Endothelial cell of umbilical vein (primary cell): ENCODE results near the gene CHD6. TPM values are rescaled to one million over a fixed set of nuclear protein-coding genes. Genes with fewer than 3 reads are reported as not detected.

ENCODE experiments used
- BruUV-seq: library from RNA; stranded (reverse); fragments of 400-500 nt; replicated peaks from 2 replicates; lab custom pipeline; 2021; lab: Mats Ljungman, UMichigan
- CTCF ChIA-PET: fragments of 300-600, 350-600 bp; sonication (Branson Sonifier 250); formaldehyde crosslinking; loops from one replicate; lab custom pipeline; 2021; ENCODE audit warnings: antibody characterized with exemption, inconsistent platforms; lab: Charles Lee
- POLR2A ChIA-PET: fragments of 300-600, 350-600 bp; sonication (Branson Sonifier 250); formaldehyde crosslinking; loops from one replicate; lab custom pipeline; 2021; ENCODE audit warnings: antibody characterized with exemption, inconsistent platforms; lab: Charles Lee
- DNase-seq: peaks from one replicate; pipeline ENCODE4 v3.0.0-alpha.2; 2011; ENCODE audit warnings: low read depth, low spot score
- FAIRE-seq: peaks from 2 replicates; lab custom pipeline; 2011; peaks lifted over from hg19 to GRCh38; lab: Jason Lieb, UNC
- H2AFZ ChIP-seq: 2 replicates; pipeline ENCODE4 v1.6.0; 2012; ENCODE audit warnings: low read depth, low read length, control low read depth, inconsistent platforms
- H3K27ac ChIP-seq: 2 replicates; pipeline ENCODE4 v1.5.1; 2011; ENCODE audit warnings: low read depth, mild to moderate bottlenecking, control low read depth, low read length, moderate library complexity; ENCODE audit not compliant: insufficient read depth
- H3K27me3 ChIP-seq, 2 experiments: 2 replicates each; pipeline versions ENCODE4 v1.6.0 to v1.6.1; 2011; ENCODE audit warnings: low read length in 2 of 2, mixed read lengths in 1 of 2; ENCODE audit not compliant: control insufficient read depth in 2 of 2, insufficient read depth in 2 of 2
- H3K36me3 ChIP-seq, 2 experiments: 2 replicates in 1 of 2; 3 replicates in 1 of 2; pipeline ENCODE4 v1.5.1; 2011; ENCODE audit warnings: low read length in 2 of 2, mild to moderate bottlenecking in 1 of 2, moderate library complexity in 1 of 2; ENCODE audit not compliant: control insufficient read depth in 2 of 2, insufficient read depth in 2 of 2; ENCODE audit errors: extremely low read depth in 1 of 2
- H3K4me1 ChIP-seq: 3 replicates; pipeline ENCODE4 v1.5.1; 2011; ENCODE audit warnings: mild to moderate bottlenecking, low read length; ENCODE audit not compliant: control insufficient read depth, insufficient read depth; ENCODE audit errors: extremely low read depth
- H3K4me2 ChIP-seq: 2 replicates; pipeline ENCODE4 v1.6.1; 2011; ENCODE audit warnings: low read length, control low read depth, mixed read lengths; ENCODE audit not compliant: insufficient read depth
- H3K4me3 ChIP-seq, 3 experiments: fragments of 200-600 bp in 1 of 3; sonication (generic), shearing (Covaris generic) in 1 of 3; replicated peaks in 1 of 3; 2 replicates each; pipeline ENCODE4 v1.5.1; 2011 to 2016; ENCODE audit warnings: control low read depth in 3 of 3, low read length in 3 of 3, mild to moderate bottlenecking in 2 of 3, inconsistent platforms in 1 of 3, low read depth in 1 of 3, moderate library complexity in 1 of 3; ENCODE audit not compliant: insufficient read depth in 1 of 3
- H3K79me2 ChIP-seq: 2 replicates; pipeline ENCODE4 v1.6.0; 2012; ENCODE audit warnings: low read length, inconsistent platforms; ENCODE audit not compliant: control insufficient read depth, insufficient read depth
- H3K9ac ChIP-seq: replicated peaks from 2 replicates; pipeline ENCODE3; 2011; ENCODE audit warnings: low read length, control low read depth; ENCODE audit not compliant: insufficient read depth; ENCODE audit errors: extremely low read depth
- H3K9me1 ChIP-seq: replicated peaks from 3 replicates; pipeline ENCODE4 v1.6.0; 2011; ENCODE audit warnings: mild to moderate bottlenecking, low read length; ENCODE audit not compliant: control insufficient read depth, insufficient read depth; ENCODE audit errors: extremely low read depth
- H3K9me3 ChIP-seq: replicated peaks from 2 replicates; pipeline ENCODE4 v1.5.1; 2012; ENCODE audit warnings: low read length, inconsistent platforms; ENCODE audit not compliant: control insufficient read depth, insufficient read depth
- H4K20me1 ChIP-seq: replicated peaks from 2 replicates; pipeline ENCODE3; 2011; ENCODE audit warnings: mild to moderate bottlenecking, low read length; ENCODE audit not compliant: control insufficient read depth, insufficient read depth; ENCODE audit errors: extremely low read depth
- CTCF ChIP-seq, 2 donors: IDR thresholded peaks; 1 replicate in 1 of 2; 2 replicates in 1 of 2; pipeline ENCODE4 v1.5.1; 2011; ENCODE audit warnings: low read length in 2 of 2, mild to moderate bottlenecking in 2 of 2, moderate library complexity in 2 of 2, control low read depth in 1 of 2, inconsistent platforms in 1 of 2, low read depth in 1 of 2; ENCODE audit not compliant: insufficient read depth in 1 of 2; ENCODE audit errors: extremely low read depth in 1 of 2
- EZH2 ChIP-seq: IDR thresholded peaks from 2 replicates; pipeline ENCODE4 v1.6.1; 2012; ENCODE audit warnings: borderline replicate concordance, low read depth, mild to moderate bottlenecking, moderate library complexity, low read length, inconsistent platforms; ENCODE audit not compliant: severe bottlenecking
- FOS ChIP-seq: IDR thresholded peaks from 2 replicates; pipeline ENCODE4 v1.6.1; 2011; ENCODE audit warnings: mild to moderate bottlenecking, low read length, moderate library complexity, borderline replicate concordance; ENCODE audit not compliant: insufficient read depth
- GATA2 ChIP-seq: IDR thresholded peaks from 2 replicates; pipeline ENCODE4 v1.7.0; 2011; ENCODE audit warnings: low read depth, mild to moderate bottlenecking, moderate library complexity, mixed read lengths, low read length; ENCODE audit not compliant: insufficient read length, insufficient read depth
- JUN ChIP-seq: IDR thresholded peaks from 2 replicates; pipeline ENCODE4 v1.6.1; 2011; ENCODE audit warnings: borderline replicate concordance, low read depth; ENCODE audit not compliant: insufficient read length, insufficient read depth
- MAX ChIP-seq: IDR thresholded peaks from 2 replicates; pipeline ENCODE4 v1.6.1; 2011; ENCODE audit not compliant: insufficient read depth, insufficient read length
- MYC ChIP-seq: IDR thresholded peaks from one replicate; pipeline ENCODE4 v1.6.1; 2011; ENCODE audit warnings: mild to moderate bottlenecking, low read depth, low read length
- POLR2A ChIP-seq: IDR thresholded peaks from 2 replicates; pipeline ENCODE4 v1.6.1; 2012; ENCODE audit warnings: low read depth, mild to moderate bottlenecking, control low read depth, low read length
- POLR2AphosphoS5 ChIP-seq: IDR thresholded peaks from 2 replicates; pipeline ENCODE4 v1.6.1; 2012; ENCODE audit warnings: low read depth, mild to moderate bottlenecking, control low read depth, low read length, moderate library complexity; ENCODE audit not compliant: insufficient read depth
- dilution Hi-C: fragments of 300-500 bp; cut with MboI; formaldehyde crosslinking; loops from one replicate; pipeline ENCODE4 v1.15.0; 2019; ENCODE audit warnings: low sequenced_read_pairs; ENCODE audit not compliant: extremely low pct_ligation_motif_present
- intact Hi-C: fragments of 100-400 bp; cut with micrococcal nuclease; formaldehyde crosslinking; loops from one replicate; pipeline ENCODE4 v1.10.0; 2022
- polyA plus RNA-seq, 4 experiments: library from polyadenylated mRNA; depleted of rRNA in 3 of 4; stranded (reverse) in 3 of 4; unstranded in 1 of 4; fragments of >200 nt; gene quantifications; 2 replicates each; pipeline versions ENCODE4 v1.2.1 to v1.2.3, GENCODE V29; 2011 to 2012; ENCODE audit warnings: missing spikeins in 1 of 4
- total RNA-seq: library from RNA; stranded (reverse); gene quantifications from 2 replicates; pipeline ENCODE4 v1.2.3, GENCODE V29; 2021

The CHD6 gene
- total and polyA plus RNA-seq, 2 donors (not counting 3 experiments of a cell fraction or from before 2014, with no cell fraction given): 7.2 to 33.7 TPM

DNA sequence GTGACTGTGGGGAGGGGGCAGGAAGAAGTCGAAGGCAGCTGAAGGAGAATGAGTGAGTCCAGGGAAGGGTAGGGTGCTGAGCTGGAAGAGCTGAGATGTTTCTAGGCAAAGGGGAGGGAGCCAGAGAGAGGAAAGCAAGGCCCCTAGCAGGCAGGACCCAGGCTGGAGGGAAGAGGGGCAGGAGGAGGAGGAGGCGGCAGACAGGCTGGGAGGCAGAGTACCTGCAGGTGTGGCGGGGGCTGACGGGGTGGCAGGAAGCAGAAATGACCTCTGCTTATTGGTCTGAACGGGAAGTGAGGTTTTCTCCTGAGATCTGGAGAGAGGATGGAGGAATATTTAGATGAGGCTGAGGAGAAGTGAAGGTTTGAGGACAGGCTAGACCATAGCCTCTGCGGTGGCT lies 240.9 kb downstream of the CHD6 start:
- Histone ChIP-seq H3K4me2 (no peak overlapping the region), H3K27me3 (peaks cover 0 to 6% of the 10 kb centered on the region in 2 experiments), H3K4me3 (no peak overlapping the region), H3K9me3 (no peaks in the 10 kb centered on the region), H3K27ac (no peak overlapping the region), H3K79me2 (no peaks in the 10 kb centered on the region), H3K9ac (no peak overlapping the region), H3K4me1 (no peaks in the 10 kb centered on the region), H4K20me1 (no peaks in the 10 kb centered on the region), H3K36me3 (no peaks in the 10 kb centered on the region), H3K9me1 (no peaks in the 10 kb centered on the region), H2AFZ (no peak overlapping the region)
- BruUV-seq: no TSS peak
- dilution Hi-C loops: no loop called here
- intact Hi-C loops: no loop called here
- no peak for FAIRE-seq
- DNase-seq: no peak
- TF ChIP-seq CTCF (IDR thresholded peaks at IDR 0.05; ENCODE audit: extremely low read depth in 1 of 2, insufficient read depth in 1 of 2, low read depth in 1 of 2, low read length in 2 of 2) (no peak), MAX (no peak), FOS (no peak), POLR2AphosphoS5 (no peak), JUN (no peak), POLR2A (no peak), GATA2 (no peak), EZH2 (no peak), MYC (no peak)
- POLR2A ChIA-PET: no interaction called here
- CTCF ChIA-PET: no interaction called here
